Heart left ventricle (tissue), 13 donors: ENCODE results near the gene CACNA2D1.

Experiments used
- CTCF ChIP-seq, 12 donors: fragments of 200-600 bp; sonication (generic) in 4 of 12; IDR thresholded peaks; one replicate each; pipeline versions ENCODE4 v1.5.0 to v1.8.0; 2018 to 2022; ENCODE audit warnings: antibody characterized with exemption in 12 of 12, mild to moderate bottlenecking in 5 of 12
- POLR2A ChIP-seq, 2 donors: fragments of 450-650 bp; IDR thresholded peaks; one replicate each; pipeline ENCODE4 v1.6.1; 2017; ENCODE audit warnings: antibody characterized with exemption in 2 of 2, mild to moderate bottlenecking in 2 of 2, moderate library complexity in 2 of 2
- donor health status: ischemic (EF 13 %, LVEDD 7.1; RV severe dilation, severe dysfunction).
- donor health status: DM: no; HTN: yes; CAD: no.
- donor health status: DM: no; HTN: no; CAD: no.
- donor health status: ischemic (EF 25% LVEDD 6.9; RV normal size, moderate dysfunction).
- donor health status: ischemic (EF 25% LVEDD 5.7; RV mildly dilated, moderate dysfunction).
- donor health status: ischemic (EF 35%, LVEDD 5.7; RV mildly dilated, moderate dysfunction).
- donor health status: nonischemic (EF 11% LVEDD 7.7; RV severe dilation, severe dysfunction).
- donor health status: DM: yes; HTN: yes; CAD: no.
- donor health status: PGD.
- donor health status: ischemic (EF 29% LVEDD 5.4; RV normal size, mild dysfunction).
- donor health status: nonischemic (EF 23%, LVEDD 6.1; RV moderate dilation, normal function).

GRCh38 chr7:82364671-82365070 is 78.9 kb downstream of the CACNA2D1 start:
- no peak for TF ChIP-seq CTCF (IDR thresholded peaks at IDR 0.05)
- TF ChIP-seq POLR2A (IDR thresholded peaks at IDR 0.05): no peak
